Pons (tissue), 1 donor: ENCODE measurements around the gene CCT7.

Experiments used
- DNase-seq: peaks from one replicate; pipeline ENCODE4 v3.0.0-alpha.2; 2016; ENCODE audit warnings: low spot score

Gene CCT7

DNA sequence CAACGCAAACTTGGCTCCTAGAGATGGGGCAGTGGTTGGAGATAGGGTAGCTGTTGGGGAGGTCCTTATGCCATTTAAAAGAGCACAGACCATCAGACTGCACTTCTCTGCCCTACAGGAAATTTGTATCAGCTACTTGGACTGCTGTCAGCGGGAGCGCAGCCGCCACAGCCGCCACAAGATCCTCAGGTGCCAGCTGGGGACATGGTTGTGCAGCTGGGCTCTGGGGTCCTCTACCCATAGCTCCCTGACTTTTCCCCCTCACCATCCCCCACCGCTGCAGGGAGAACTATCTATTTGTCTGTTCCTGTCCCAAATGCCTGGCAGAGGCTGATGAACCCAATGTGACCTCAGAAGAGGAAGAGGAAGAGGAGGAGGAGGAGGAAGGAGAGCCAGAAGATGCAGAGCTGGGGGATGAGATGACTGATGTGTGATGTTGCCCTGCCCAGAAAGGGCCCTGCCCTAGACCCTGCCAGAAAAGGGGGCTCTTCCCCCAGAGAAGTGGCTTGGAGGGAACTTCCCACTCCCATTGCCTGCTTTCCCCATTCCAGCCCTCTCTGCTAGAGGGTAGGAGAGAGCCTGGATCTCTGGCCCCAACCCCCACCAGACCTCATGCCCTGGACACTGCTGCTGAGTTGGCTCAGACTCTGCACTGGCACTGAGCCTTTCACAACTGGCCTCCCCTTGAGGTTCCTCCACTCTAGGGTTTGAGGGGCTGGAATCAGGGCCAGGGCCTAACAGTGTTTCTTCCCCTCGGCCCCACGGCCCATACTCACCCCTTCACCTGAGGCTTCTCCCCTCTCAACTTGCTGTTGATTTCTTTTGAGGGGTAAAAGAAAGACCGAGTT is 8.4 kb upstream of the CCT7 start:
- no peak for DNase-seq

DNA sequence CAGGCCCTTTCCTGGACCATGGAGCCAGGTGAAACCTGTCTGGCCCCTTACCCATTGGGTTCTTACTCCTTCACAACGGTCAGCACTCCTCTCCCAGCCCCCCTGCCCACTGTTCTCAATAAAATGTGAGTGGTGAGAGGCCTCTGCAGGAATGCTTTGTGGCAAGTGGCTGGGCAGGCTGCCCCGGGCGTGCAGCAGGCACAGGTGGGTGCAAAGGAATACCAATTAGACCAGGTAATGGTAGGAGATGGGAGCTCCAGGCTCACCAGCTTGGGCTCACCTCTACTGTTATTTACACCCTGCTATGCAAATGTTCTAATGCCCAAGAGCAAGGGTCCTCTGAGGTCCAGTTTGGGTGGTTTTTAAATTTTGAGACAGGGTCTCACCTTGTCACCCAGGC is 7.0 kb upstream of the CCT7 start:
- DNase-seq, result no peak

DNA sequence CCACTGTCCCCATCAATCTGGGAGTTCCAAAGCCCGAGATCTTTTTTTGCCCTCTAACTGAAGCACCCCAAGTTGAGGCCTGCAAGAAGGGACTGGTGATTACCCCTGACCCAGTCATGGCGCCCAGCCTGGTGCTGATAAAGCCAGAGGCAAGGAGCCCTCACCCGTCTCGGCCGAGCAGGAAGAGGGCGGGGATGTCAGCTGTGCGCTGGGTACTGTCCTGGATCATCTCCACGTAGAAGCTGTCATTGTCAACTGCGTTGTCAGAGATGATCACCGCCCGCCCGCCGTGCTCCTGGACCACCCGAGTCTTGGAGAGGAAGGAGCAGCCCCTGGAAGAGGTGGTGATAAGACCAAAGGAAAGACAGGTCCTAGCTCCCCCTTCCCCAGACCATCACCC is 5.5 kb upstream of the CCT7 start:
- no peak for DNase-seq

DNA sequence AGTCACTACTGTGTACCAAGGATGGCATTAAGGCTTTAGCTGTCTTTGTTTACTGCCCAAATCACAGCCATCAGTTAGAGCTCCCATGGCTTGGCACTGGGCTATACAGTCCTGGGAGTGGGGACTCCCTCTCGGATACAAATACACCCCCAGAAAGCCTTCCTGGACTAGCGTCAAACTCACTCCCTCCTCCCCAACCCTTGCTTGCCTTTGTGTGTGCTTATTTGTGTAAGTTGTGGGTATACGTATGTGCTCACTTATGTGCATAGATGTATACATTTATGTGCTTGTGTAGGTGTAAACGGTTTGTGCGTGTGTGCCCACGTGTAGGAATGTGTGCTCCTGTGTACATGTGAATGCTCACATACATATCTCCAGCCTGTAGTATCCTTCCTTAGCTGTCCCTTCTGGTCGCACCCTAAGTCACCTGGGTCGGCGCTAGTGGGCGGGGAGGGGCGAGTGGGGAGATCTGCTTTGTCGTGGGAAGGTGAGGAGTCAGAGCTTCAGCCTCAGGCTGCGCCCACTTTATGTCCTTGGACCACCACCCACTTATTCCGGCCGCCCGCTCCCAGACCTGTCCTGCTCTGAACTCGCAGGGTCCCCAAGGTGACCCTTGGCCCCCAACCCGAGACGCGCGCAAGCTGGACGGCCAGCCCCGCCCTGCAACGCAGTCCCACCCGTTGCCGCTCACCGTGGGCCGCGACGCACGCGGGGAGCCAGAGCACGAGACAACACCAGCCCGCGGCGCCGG is 1.5 kb upstream of the CCT7 start:
- DNase-seq, result no peak

DNA sequence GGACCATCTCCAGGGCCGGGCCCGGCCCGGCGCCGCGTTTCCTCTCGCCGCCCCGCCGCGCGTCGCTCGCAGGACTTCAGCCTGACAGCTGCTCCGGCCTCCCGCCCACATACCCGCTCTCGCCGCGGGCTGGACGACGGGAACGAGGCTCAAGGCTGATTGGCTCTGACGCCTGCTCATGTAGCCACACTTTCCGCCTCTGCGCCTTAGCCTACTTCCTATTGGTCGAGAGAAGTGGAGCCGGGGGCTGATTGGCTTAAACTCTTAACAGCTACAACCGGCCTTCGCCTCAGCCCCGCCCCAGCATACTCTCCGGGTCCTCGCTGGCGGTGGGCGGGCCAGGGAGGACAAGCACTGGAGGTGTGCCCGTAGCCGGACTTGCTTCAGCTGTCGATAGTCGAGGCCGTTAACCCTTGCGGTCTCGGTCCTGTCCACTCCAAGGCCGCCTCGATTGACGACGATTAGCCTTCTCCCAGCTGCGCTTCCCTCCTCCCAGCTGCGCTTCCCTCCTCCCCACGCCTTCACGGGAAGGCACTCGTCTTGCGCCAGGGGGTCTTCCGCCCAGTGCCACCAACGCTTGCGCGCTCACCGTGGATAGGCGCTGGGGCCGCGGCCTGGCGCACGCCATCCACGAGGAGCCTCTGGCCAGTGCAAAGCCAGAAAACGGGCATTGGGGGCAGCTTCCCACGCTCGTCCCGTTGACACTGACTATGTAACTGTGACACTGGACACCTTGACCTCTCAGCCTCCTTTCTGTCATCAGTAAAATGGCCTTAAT is 765 bp upstream of the CCT7 start, which contains the start of gene PRADC1:
Gene PRADC1, minus strand, starts transcription at position 86 of the 778 bp plus-strand sequence. Its CDS starts 79 bp downstream, at position 7.
- peak; percentile 100 for DNase-seq

DNA sequence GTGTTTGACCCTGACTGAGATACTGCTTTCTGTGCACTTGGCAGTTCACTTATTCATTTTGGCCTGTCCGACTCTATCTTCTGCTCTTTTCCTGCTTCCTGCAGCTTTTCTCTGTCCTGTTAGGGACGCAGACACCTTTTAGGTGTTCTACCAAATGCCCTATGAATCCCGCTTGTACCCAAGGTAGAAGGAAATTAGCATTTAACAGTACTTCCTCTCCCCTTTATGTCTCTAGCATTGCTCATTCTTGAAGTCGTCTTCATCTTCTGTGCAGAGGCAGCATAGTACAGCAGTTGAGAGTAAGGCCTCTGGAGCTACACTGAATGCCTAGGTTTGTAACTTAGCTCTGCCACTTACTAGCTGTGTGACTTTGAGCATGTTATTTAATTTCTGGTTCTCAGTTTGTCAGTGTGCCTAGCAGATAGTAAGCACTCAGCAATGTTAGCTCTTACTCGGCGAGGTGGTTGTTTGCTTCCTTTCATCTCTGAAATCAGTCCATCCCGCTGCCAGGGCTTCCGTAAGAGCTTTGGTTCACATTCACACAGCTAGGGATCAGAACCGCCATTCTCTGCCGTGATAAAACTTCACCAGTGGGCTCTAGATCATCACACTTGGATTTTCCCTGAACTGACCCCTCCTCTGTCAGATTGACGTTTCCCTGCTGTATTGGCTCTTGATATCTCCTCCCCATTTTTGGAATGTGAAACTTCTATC is 1.4 kb downstream of the CCT7 start:
- DNase-seq, result no peak

DNA sequence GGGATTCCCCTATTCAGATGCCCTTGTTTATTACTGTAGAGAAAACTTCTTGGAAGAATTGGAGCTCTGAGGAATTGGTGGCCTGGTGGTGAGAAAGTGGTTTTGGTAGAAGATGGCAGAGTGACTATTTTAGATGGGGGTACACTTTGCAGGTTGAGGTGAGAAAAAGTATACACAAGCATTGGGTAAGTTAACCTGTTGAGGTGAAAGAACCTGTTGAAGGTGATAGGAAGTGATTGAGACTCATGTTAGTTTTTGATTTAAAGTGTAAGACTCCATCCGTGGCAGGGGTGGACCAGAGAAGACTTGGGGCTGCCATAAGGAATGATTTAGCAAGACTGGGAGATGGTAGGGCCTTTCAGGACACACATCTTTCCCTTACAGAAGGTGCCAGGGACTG is 3.1 kb downstream of the CCT7 start:
- DNase-seq, result no peak

DNA sequence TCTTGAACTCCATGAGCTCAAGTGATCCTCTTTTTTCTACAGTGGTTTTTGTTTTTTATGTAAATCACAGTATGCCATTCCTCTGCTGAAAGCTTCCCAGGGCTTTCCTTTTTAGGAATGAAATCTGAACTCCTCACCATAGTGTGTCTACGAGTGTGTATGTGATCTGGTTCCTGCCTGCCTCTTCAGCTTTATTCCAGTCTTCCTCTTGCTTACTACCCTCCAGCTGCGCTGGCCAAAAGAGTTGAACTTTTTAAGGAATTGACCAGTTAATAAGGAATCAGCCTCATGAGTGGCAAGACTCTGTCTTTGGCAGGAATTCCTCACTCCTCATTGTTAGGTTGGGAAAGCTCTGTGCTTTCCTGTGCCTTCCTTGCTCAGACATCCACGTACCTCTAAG is 4.0 kb downstream of the CCT7 start:
- DNase-seq, result no peak

DNA sequence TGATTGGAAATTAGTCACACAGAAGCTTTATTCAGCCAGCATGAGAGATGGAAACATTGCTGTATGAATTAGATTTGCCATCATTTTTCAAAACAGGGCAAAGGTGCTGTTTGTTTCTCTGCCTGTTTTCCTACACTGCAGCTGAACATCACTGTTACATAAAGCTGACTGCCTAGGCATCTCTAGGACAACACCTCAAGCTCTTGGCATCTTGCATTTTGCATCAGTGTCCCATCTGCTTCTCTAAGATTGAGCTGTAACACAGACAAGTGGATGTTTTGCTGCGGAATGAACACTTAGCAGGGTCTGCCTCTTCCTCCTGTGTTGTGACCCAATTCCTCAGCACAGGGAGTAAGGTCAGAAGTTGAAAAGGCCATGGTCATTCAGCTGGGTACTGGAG is 4.9 kb downstream of the CCT7 start:
- DNase-seq, result peak; percentile 40

DNA sequence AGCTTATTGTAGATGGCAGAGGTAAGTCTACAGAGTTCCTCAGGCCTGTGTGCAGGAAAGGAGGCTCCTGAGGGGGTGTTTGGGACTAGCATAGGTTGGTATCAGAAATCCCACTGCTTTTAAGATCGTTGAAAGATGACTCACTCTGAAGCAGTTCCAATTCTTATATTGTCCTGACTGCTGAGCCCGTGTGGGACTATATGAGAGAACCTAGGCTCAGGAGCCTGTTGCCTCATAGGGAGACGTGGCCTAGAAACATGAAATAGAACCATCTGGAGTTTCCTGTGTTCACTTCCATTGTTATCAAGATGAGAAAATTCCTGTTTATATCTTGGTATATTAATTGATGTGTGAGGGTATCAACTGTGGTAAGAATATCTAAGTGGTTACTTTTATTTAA is 5.7 kb downstream of the CCT7 start:
- DNase-seq, result no peak

DNA sequence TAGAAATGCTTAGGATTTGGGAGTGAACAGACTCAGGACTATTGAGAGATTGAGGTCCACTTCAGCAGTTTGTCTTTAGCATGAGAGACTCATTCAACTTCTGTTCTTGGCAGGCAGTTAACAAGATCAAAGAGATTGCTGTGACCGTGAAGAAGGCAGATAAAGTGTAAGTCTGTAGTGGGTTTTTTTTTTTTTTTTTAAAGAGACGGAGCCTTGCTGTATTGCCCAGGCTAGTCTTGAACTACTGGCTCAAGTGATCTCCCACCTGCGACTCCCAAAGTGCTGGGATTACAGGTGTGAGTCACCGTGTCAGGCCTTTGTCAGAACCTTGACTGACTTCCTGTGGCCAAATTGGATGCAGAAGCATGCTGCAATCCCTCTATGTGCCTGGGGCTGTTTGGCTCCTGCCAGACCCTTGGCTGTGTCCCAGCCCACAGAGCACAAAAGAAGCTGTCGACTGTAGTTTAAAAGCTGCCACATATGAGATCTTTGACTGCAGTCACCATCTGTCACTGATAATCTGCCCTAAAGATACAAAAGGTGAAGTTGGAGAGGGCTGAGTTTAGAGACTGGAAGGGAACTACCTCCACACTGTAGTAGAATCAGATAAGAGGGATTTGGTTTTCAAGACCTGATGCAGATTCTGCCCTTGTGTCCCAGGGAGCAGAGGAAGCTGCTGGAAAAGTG is 9.9 kb downstream of the CCT7 start:
- DNase-seq, result no peak

DNA sequence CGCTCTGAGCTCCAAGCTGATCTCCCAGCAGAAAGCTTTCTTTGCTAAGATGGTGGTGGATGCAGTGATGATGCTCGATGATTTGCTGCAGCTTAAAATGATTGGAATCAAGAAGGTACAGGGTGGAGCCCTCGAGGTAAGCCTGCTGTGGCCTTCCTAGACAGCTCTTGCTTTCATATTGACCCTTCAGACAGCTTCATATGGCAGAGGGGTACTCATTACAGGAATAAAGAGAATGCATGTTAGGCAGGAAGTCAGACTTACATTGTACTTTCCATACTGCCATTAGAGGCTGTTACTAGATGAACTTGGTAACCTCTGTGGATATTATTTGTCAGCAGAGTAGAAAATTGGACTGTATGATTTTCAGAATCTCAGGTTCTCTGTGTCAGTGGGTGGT is 10.5 kb downstream of the CCT7 start:
- DNase-seq, result no peak

DNA sequence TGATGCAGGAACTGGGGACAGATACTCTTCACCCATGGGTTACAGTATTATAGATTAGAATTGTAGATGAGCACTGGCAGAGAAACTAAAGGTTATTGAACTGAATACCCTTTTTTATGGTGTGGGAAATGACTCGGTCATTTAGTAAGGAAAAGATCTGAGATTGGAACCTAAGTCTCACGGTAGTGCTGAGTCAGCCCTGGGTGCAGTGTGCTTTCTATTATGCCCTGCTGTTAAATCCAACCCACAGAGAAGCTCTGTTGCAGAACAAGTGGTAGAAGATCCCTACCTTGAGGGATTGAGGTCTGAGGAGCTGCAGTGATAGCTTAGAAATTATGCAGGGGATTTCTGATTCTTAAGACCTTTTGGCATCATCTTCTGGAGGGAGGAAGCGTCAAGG is 12.7 kb downstream of the CCT7 start:
- no peak for DNase-seq

DNA sequence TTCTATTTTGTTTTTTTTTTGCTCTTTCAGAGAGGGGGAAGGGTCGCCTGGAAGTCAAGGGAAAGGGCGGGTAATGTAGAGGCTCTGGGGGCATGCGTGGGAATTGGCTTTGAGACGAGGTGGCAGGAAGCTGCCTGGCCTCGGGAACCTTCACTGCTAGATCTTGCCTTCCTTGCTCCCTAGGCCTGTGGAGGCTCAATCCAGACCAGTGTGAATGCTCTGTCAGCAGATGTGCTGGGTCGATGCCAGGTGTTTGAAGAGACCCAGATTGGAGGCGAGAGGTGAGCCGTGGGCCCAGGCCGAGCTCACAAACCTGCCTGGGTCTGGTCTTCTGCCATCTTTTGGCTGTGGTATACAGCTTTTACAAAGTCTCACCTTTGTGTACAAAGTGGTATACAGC is 15.5 kb downstream of the CCT7 start:
- DNase-seq, result no peak

DNA sequence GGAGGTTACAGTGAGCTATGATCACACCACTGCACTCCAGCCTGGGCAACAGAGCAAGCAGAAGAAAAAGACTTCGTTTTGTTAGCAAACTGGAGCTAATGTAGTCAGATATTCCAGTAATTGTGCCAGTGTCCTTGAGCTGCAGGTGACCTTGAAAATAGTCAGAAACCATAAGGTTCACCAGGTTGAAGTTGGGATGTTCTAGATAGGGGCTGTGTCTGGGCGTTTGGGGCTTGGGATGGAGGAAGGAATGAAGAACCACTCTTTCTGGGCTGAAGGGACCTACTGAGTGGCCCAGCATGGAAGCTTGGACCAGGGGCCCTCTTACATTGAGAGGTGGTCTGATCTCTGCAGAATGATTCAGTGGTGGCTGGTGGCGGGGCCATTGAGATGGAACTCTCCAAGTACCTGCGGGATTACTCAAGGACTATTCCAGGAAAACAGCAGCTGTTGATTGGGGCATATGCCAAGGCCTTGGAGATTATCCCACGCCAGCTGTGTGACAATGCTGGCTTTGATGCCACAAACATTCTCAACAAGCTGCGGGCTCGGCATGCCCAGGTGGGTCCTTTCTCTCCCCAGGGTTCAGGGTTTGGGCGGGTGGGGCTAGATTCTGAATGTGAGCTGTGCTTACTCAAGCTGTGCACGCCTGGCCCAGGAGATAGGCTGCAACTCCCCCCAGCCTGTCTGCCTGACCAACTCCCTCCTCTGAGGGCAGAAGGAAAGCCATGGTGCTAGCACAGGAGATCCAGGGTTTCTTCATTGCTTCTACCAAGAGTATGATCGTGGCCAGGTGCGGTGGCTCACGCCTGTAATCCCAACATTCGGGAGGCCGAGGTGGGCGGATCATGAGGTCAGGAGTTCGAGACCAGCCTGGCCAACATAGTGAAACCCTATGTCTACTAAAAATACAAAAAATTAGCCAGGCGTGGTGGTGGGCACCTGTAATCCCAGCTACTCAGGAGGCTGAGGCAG is 17.1 kb downstream of the CCT7 start:
- peak; percentile 37 for DNase-seq

DNA sequence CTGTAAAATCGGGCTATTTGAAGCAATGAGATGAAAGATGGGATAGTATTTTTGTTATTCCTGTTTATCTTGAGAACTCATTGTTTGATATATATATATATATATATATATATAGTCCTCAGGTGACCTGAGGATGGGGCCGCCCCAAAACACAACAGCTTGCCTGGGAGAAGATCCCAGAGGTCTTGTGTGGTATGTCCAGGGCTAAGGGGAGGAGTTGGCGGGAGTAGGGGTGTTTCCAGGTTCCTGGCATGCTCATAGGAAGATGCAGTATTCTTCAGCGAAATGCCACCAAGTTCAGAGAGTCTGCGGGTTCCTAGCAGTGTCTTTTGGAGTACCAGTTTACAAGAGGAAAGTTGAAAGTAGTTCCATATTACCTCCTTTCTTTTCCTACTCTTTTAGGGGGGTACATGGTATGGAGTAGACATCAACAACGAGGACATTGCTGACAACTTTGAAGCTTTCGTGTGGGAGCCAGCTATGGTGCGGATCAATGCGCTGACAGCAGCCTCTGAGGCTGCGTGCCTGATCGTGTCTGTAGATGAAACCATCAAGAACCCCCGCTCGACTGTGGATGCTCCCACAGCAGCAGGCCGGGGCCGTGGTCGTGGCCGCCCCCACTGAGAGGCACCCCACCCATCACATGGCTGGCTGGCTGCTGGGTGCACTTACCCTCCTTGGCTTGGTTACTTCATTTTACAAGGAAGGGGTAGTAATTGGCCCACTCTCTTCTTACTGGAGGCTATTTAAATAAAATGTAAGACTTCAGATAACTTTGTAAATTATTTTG is 18.3 kb downstream of the CCT7 start:
- DNase-seq, result no peak

DNA sequence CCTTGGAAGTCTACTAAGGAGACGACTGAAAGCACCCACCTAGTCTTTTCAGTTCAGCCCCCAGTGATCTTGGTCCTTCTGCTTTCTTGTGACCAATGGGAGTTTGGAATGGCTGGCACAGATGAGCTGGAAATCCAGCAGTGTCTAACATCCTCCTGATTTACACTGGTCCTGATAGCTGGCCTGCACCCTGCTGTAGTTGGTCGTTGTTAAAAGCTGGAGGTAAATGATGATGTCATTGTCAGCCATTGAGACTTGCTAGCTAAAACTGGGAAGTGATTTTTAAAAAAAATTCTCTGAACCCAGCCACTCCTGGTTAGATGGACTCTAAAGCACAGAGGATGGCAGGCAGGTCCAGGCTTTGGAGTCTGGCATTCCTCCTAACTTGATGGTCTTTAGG is 19.3 kb downstream of the CCT7 start:
- no peak for DNase-seq

DNA sequence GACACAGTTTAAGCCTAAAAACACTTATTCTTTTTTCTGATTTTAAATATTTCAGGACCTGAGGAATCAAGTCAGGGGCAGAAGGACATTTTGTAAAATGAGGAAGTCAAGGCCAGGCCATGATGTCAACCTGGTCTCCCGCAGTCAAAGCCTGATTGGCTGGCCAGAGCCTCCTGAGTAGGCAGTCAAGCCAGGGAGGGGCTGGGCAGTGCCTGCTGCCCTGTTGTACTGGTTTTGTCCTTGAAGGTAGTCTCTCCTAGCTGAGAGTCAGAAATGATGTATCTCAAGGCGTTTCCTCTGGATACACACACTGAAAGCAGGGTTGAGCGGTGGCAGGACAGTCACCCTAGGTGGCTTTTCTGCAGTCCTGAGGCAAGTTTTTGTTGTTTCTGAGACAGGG is 19.8 kb downstream of the CCT7 start:
- DNase-seq, result no peak

DNA sequence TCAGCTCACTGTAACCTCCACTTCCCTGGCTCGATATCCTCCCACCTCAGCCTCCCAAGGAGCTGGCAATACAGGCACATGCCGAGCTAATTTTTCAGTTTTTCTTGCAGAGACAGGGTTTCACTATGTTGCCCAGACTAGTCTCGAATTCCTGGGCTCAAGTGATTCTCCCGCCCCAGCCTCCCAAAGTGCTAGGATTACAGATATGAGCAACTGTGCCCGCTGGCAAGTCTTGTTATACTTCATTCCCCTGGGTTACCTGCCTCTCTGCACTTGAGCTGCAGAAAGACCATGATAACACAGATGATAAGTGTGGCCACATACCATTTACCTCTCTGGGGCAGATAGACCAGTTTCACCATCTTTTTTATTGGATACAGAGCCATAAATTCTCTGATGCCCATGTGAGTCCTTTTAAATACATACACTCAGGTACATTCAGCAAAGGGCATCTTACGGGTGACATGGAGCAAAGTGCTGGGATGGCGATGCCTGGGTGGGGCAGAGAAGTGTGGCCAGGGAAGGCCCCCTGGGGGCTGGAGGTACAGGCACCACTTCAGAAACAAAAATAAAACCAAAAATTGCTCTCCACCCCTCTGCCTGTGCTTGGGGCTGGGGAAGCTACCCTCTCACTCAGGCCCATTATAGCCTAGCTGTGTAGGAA is 20.4 kb downstream of the CCT7 start:
- no peak for DNase-seq
